Measurements from ENCODE around the gene SCN4B. TPM values are rescaled to one million over a fixed set of nuclear protein-coding genes. Genes with fewer than 3 reads are reported as not detected.

Gene SCN4B
- total RNA-seq, 2 experiments from 2014 or later = not detected

GRCh38 chr11:118171269-118172062 lies 18.8 kb upstream of the SCN4B start:
- peaks cover 11% of the 10 kb centered on the region for H3K27me3 Mint-ChIP-seq
- Histone ChIP-seq H3K36me3 (ENCODE audit: insufficient read depth, low read length) (no peaks in the 10 kb centered on the region), H3K9me3 (ENCODE audit: control insufficient read depth in 1 of 2, insufficient read depth in 1 of 2, low read length in 2 of 2) (no peaks in the 10 kb centered on the region), H3K4me1 (ENCODE audit: insufficient read depth, low read length) (peaks cover 8% of the 10 kb centered on the region), H3K4me3 (ENCODE audit: low read length) (no peak overlapping the region), H3K27ac (ENCODE audit: low read depth in 1 of 2, low read length in 2 of 2) (no peak overlapping the region), H3K27me3 (ENCODE audit: control insufficient read depth in 1 of 2, insufficient read depth in 2 of 2, low read length in 2 of 2) (peaks cover 0 to 2% of the 10 kb centered on the region in 2 experiments)
- ChIA-PET CTCF (interaction anchor here (0.6 to 1.6 kb wide), 16 partner anchors 9 to 746 kb away, joined by 3 to 12 read pairs (median 3); no protein-coding TSS in a partner anchor), POLR2A (interaction anchor here (1.5 kb wide), 1 partner anchor 364 kb away, joined by 5 read pairs; no protein-coding TSS in a partner anchor)
- H3K4me3 Mint-ChIP-seq = no peak overlapping the region
- intact Hi-C loops (cut with DNase I, micrococcal nuclease) = loop anchor here (1.0 to 10.0 kb wide), 5 partner anchors 26 to 744 kb away; no protein-coding TSS in a partner anchor
- TF ChIP-seq, protein P1, sequence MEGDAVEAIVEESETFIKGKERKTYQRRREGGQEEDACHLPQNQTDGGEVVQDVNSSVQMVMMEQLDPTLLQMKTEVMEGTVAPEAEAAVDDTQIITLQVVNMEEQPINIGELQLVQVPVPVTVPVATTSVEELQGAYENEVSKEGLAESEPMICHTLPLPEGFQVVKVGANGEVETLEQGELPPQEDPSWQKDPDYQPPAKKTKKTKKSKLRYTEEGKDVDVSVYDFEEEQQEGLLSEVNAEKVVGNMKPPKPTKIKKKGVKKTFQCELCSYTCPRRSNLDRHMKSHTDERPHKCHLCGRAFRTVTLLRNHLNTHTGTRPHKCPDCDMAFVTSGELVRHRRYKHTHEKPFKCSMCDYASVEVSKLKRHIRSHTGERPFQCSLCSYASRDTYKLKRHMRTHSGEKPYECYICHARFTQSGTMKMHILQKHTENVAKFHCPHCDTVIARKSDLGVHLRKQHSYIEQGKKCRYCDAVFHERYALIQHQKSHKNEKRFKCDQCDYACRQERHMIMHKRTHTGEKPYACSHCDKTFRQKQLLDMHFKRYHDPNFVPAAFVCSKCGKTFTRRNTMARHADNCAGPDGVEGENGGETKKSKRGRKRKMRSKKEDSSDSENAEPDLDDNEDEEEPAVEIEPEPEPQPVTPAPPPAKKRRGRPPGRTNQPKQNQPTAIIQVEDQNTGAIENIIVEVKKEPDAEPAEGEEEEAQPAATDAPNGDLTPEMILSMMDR (IDR thresholded peaks at IDR 0.05) = peak; percentile 94
- H3K4me1 Mint-ChIP-seq (ENCODE audit: low read depth) = peaks cover 5% of the 10 kb centered on the region
- ATAC-seq (ENCODE audit: poor library complexity) (peak; percentile 99), DNase-seq (peak; percentile 53 to 88 (median 66))
- no peaks in the 10 kb centered on the region for H3K36me3 Mint-ChIP-seq (ENCODE audit: low read depth)
- H3K9me3 Mint-ChIP-seq = no peaks in the 10 kb centered on the region
- no peak overlapping the region for H3K27ac Mint-ChIP-seq

DNA sequence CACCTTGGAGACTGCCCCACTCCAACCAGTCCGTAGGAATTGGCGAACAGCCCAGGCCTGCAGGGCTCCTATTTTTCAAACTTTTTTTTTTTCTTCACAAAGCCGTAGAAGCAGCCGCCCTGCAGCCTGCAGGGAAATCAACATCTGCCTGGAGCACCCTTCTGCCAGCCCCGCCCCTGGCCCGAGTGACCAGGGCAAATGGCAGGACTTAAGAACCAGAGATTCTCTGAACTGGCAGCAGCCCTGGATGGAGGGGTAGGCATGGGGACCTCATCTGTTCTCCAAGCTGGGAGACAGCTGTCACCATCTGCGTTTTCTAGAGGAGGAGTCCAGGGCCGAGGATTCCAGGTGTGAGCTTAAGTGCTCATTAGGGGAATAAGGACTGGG lies 18.3 kb upstream of the SCN4B start:
- Mint-ChIP-seq H3K9me3 (no peaks in the 10 kb centered on the region), H3K27me3 (peaks cover 5% of the 10 kb centered on the region), H3K4me1 (ENCODE audit: low read depth) (peaks cover 5% of the 10 kb centered on the region), H3K27ac (no peak overlapping the region), H3K4me3 (no peak overlapping the region), H3K36me3 (ENCODE audit: low read depth) (no peaks in the 10 kb centered on the region)
- Histone ChIP-seq H3K4me3 (ENCODE audit: low read length) (no peak overlapping the region), H3K27ac (ENCODE audit: low read depth in 1 of 2, low read length in 2 of 2) (no peak overlapping the region), H3K4me1 (ENCODE audit: insufficient read depth, low read length) (peaks cover 8% of the 10 kb centered on the region), H3K9me3 (ENCODE audit: control insufficient read depth in 1 of 2, insufficient read depth in 1 of 2, low read length in 2 of 2) (no peaks in the 10 kb centered on the region), H3K27me3 (ENCODE audit: control insufficient read depth in 1 of 2, insufficient read depth in 2 of 2, low read length in 2 of 2) (peaks cover 0 to 2% of the 10 kb centered on the region in 2 experiments), H3K36me3 (ENCODE audit: insufficient read depth, low read length) (no peaks in the 10 kb centered on the region)
- DNase-seq (no peak), ATAC-seq (ENCODE audit: poor library complexity) (no peak)
- ChIA-PET POLR2A (interaction anchor here (1.5 kb wide), 1 partner anchor 363 kb away, joined by 5 read pairs; no protein-coding TSS in a partner anchor), CTCF (interaction anchor here (1.1 to 1.6 kb wide), 10 partner anchors 10 to 745 kb away, joined by 3 to 12 read pairs (median 4); no protein-coding TSS in a partner anchor)
- TF ChIP-seq, protein P1 (IDR thresholded peaks at IDR 0.05) = no peak
- intact Hi-C loops (cut with DNase I, micrococcal nuclease) = loop anchor here (1.0 to 10.0 kb wide), 5 partner anchors 26 to 744 kb away; no protein-coding TSS in a partner anchor

DNA sequence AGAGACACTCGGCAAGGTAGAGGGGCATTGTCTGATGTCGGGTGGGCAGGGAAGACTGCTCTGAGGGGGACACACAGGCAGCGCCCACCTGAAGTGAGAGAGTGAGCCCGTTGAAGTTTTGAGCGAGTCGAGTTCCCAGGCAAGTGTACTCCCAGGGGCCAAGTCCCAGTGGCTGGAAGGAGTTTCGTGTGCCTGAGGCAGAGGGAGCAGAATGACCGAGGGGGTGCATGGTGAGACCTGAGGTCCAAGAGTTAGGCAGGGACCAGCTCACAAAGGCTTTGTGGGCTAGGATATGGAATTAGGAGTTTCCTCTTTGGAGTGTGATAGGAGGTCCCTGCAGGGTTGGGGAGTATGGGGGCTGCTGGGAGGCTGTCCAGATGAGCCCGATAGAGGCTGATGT lies 17.6 kb upstream of the SCN4B start:
- ATAC-seq (ENCODE audit: poor library complexity) (no peak), DNase-seq (no peak)
- Histone ChIP-seq H3K36me3 (ENCODE audit: insufficient read depth, low read length) (no peaks in the 10 kb centered on the region), H3K27me3 (ENCODE audit: control insufficient read depth in 1 of 2, insufficient read depth in 2 of 2, low read length in 2 of 2) (peaks cover 0 to 2% of the 10 kb centered on the region in 2 experiments), H3K4me1 (ENCODE audit: insufficient read depth, low read length) (peaks cover 8% of the 10 kb centered on the region), H3K27ac (ENCODE audit: low read depth in 1 of 2, low read length in 2 of 2) (no peak overlapping the region), H3K9me3 (ENCODE audit: control insufficient read depth in 1 of 2, insufficient read depth in 1 of 2, low read length in 2 of 2) (no peaks in the 10 kb centered on the region), H3K4me3 (ENCODE audit: low read length) (no peak overlapping the region)
- TF ChIP-seq, protein P1 (IDR thresholded peaks at IDR 0.05) = no peak
- Mint-ChIP-seq H3K27ac (no peak overlapping the region), H3K9me3 (no peaks in the 10 kb centered on the region), H3K4me1 (ENCODE audit: low read depth) (peaks cover 5% of the 10 kb centered on the region), H3K4me3 (no peak overlapping the region), H3K36me3 (ENCODE audit: low read depth) (no peaks in the 10 kb centered on the region), H3K27me3 (peaks cover 5% of the 10 kb centered on the region)
- intact Hi-C loops (cut with DNase I, micrococcal nuclease) = loop anchor here (5.0 to 10.0 kb wide), 3 partner anchors 325 to 743 kb away; no protein-coding TSS in a partner anchor
- POLR2A ChIA-PET = no interaction called here
- CTCF ChIA-PET = interaction anchor here (1.1 kb wide), 1 partner anchor 191 kb away, joined by 3 read pairs; no protein-coding TSS in a partner anchor
